ENCODE data around the gene TFB1M. TPM values are rescaled to one million over a fixed set of nuclear protein-coding genes. Genes with fewer than 3 reads are reported as not detected.

The TFB1M gene
- total and polyA plus RNA-seq, 9 of the 15 experiments (the other 6 are each of a cell fraction or from before 2014, with no cell fraction given): 34.6 to 145 (median 40.4) TPM

GRCh38 chr6:155292711-155293110 is 21.6 kb downstream of the TFB1M start:
- no TSS peak for BruUV-seq (replicated peaks)
- FAIRE-seq: no peak
- H3K9me1 ChIP-seq (ENCODE audit: control insufficient read depth, insufficient read depth, low read length): no peaks in the 10 kb centered on the region
- TF ChIP-seq ZFP36 (IDR thresholded peaks at IDR 0.05; ENCODE audit: low read depth, low read length, partially characterized antibody) (no peak), U2AF2 (optimal IDR thresholded peaks at IDR 0.05; ENCODE audit: low read depth, low read length) (no peak), MXD1 (CRISPR knock-in tag; IDR thresholded peaks at IDR 0.05; ENCODE audit: borderline replicate concordance, poor library complexity, severe bottlenecking) (no peak), SREBF2 (CRISPR knock-in tag; IDR thresholded peaks at IDR 0.05) (no peak), ETV5 (CRISPR knock-in tag; IDR thresholded peaks at IDR 0.05; ENCODE audit: low read depth) (no peak), TAF9B (IDR thresholded peaks at IDR 0.05; ENCODE audit: partially characterized antibody) (no peak), ZNF224 (CRISPR knock-in tag; IDR thresholded peaks at IDR 0.05) (no peak), ZC3H4 (CRISPR knock-in tag; IDR thresholded peaks at IDR 0.05; ENCODE audit: borderline replicate concordance) (no peak), CSDE1 (IDR thresholded peaks at IDR 0.05) (no peak), MEF2A (IDR thresholded peaks at IDR 0.05; ENCODE audit: control insufficient read depth, low read depth, low read length) (no peak), DDX20 (tag; IDR thresholded peaks at IDR 0.05; ENCODE audit: low read depth) (no peak), MED1 (CRISPR knock-in tag; IDR thresholded peaks at IDR 0.05; ENCODE audit: borderline replicate concordance) (no peak), HDAC2 (IDR thresholded peaks at IDR 0.05) (no peak), MYNN (IDR thresholded peaks at IDR 0.05) (no peak), MYNN (CRISPR knock-in tag; IDR thresholded peaks at IDR 0.05) (no peak), BRF1 (IDR thresholded peaks at IDR 0.05; ENCODE audit: borderline replicate concordance, extremely low read depth, insufficient read length) (no peak), ZSCAN29 (IDR thresholded peaks at IDR 0.05) (no peak), HNRNPH1 (optimal IDR thresholded peaks at IDR 0.05; ENCODE audit: low read depth, low read length) (no peak), KLF16 (IDR thresholded peaks at IDR 0.05) (no peak), ZNF695 (CRISPR knock-in tag; IDR thresholded peaks at IDR 0.05) (no peak), ARID4B (CRISPR knock-in tag; IDR thresholded peaks at IDR 0.05) (no peak)
- ATAC-seq: no peak
- 66% methylated on average over 5 of the region's 5 CpGs for WGBS (ENCODE audit: insufficient coverage, low coverage, missing lambda C conversion rate)
- no peak overlapping the region for H3K9ac ChIP-seq (ENCODE audit: insufficient read depth in 1 of 2, low read depth in 2 of 2, low read length in 2 of 2)
- DNase-seq (ENCODE audit: extremely low read depth in 1 of 4, low spot score in 3 of 4): no peak
- intact Hi-C loops (cut with micrococcal nuclease) (no loop called here), in situ Hi-C loops (cut with MboI) (no loop called here)
- H3K27ac ChIP-seq (ENCODE audit: extremely low read depth, low read depth, low read length): no peak overlapping the region
- H3K4me2 ChIP-seq (ENCODE audit: insufficient read depth, low read length): no peak overlapping the region
- no peaks in the 10 kb centered on the region for H4K20me1 ChIP-seq (replicated peaks; ENCODE audit: control insufficient read depth, insufficient read depth, low read length)
- H2AFZ ChIP-seq (ENCODE audit: low read depth, low read length): no peak overlapping the region
- ChIA-PET POLR2A (interaction anchor here (0.6 to 1.3 kb wide), 3 partner anchors 11 to 115 kb away, joined by 3 read pairs; no protein-coding TSS in a partner anchor), CTCF (ENCODE audit: low intra/inter-chr PET ratio) (no interaction called here)
- H3K27me3 ChIP-seq (ENCODE audit: control insufficient read depth in 2 of 2, insufficient read depth in 2 of 2, low read length in 2 of 2): no peaks in the 10 kb centered on the region
- H3K4me3 ChIP-seq: no peak overlapping the region
- H3K36me3 ChIP-seq (ENCODE audit: control insufficient read depth, insufficient read depth, low read length): peaks cover 84% of the 10 kb centered on the region
- peaks cover 0 to 7% of the 10 kb centered on the region in 2 experiments; a peak in 3 of 5 replicates for H3K4me1 ChIP-seq (replicated peaks in 1 of 2; ENCODE audit: control insufficient read depth in 2 of 2, insufficient read depth in 2 of 2, low read length in 2 of 2)
- H3K9me3 ChIP-seq (replicated peaks; ENCODE audit: control insufficient read depth, insufficient read depth, low read depth, low read length): no peaks in the 10 kb centered on the region
- no peaks in the 10 kb centered on the region for H3K79me2 ChIP-seq (ENCODE audit: control insufficient read depth, insufficient read depth, low read length)
